ENCODE measurements around the gene MAD1L1.

- TF ChIP-seq ZNF565 (CRISPR knock-in tag; conservative IDR thresholded peaks at IDR 0.05; ENCODE audit: low read depth) (no peak), PATZ1 (CRISPR knock-in tag; IDR thresholded peaks at IDR 0.05; ENCODE audit: borderline replicate concordance) (no peak), BACH2 (CRISPR knock-in tag; IDR thresholded peaks at IDR 0.05; ENCODE audit: borderline replicate concordance) (no peak), GLIS3 (CRISPR knock-in tag; IDR thresholded peaks at IDR 0.05) (no peak), CSRNP3 (CRISPR knock-in tag; IDR thresholded peaks at IDR 0.05) (no peak), CREB5 (CRISPR knock-in tag; IDR thresholded peaks at IDR 0.05; ENCODE audit: low read depth) (no peak), RARB (CRISPR knock-in tag; IDR thresholded peaks at IDR 0.05) (no peak), CSDC2 (CRISPR knock-in tag; IDR thresholded peaks at IDR 0.05) (no peak)
These were observed 218.1 kb downstream of the MAD1L1 start for GRCh38 chr7:2014391-2015241.

Data from SK-N-SH treated with all-trans-retinoic acid at 6 μM for 48 hours (cell line).